Natural killer cell (primary cell): ENCODE data around the gene HS3ST3B1. TPM values are rescaled to one million over a fixed set of nuclear protein-coding genes. Genes with fewer than 3 reads are reported as not detected.

Experiments used
- ATAC-seq, 3 donors: fragments of 150-1000 bp in 2 of 3; fragments of 200-7000 bp in 1 of 3; cut with Tn5 transposase; 1 replicate in 1 of 3; 2 replicates in 2 of 3; pipeline ENCODE4 v1.10.0; 2021; ENCODE audit warnings: mild to moderate bottlenecking in 2 of 3, moderate library complexity in 2 of 3
- DNase-seq, 2 donors: peaks; one replicate each; pipeline versions ENCODE4 v3.0.0 to v3.0.0-alpha.2; 2013 to 2021; ENCODE audit warnings: mixed read lengths in 1 of 2
- H3K27ac ChIP-seq: one replicate; pipeline ENCODE4 v1.5.1; 2013; ENCODE audit warnings: mild to moderate bottlenecking, low read length
- H3K27me3 ChIP-seq: one replicate; pipeline ENCODE4 v1.6.1; 2013; ENCODE audit warnings: low read length; ENCODE audit not compliant: control insufficient read depth, insufficient read depth
- H3K36me3 ChIP-seq: one replicate; pipeline ENCODE4 v1.6.1; 2013; ENCODE audit warnings: low read length; ENCODE audit not compliant: control insufficient read depth, insufficient read depth
- H3K4me1 ChIP-seq: one replicate; pipeline ENCODE4 v1.6.1; 2013; ENCODE audit warnings: low read length; ENCODE audit not compliant: control insufficient read depth, insufficient read depth
- H3K4me3 ChIP-seq: one replicate; pipeline ENCODE4 v1.5.1; 2013; ENCODE audit warnings: low read length
- H3K9me3 ChIP-seq: one replicate; pipeline ENCODE4 v1.6.1; 2013; ENCODE audit warnings: low read length; ENCODE audit not compliant: control insufficient read depth, insufficient read depth
- H3K27ac Mint-ChIP-seq, 2 donors: one replicate each; pipeline ENCODE4 v1.8.0; 2022; ENCODE audit warnings: mild to moderate bottlenecking in 2 of 2, mixed read lengths in 2 of 2, moderate library complexity in 1 of 2
- H3K27me3 Mint-ChIP-seq, 2 donors: one replicate each; pipeline ENCODE4 v1.8.0; 2022; ENCODE audit warnings: low read depth in 2 of 2, mixed read lengths in 2 of 2
- H3K36me3 Mint-ChIP-seq: one replicate; pipeline ENCODE4 v1.8.0; 2022; ENCODE audit warnings: mixed read lengths
- H3K4me1 Mint-ChIP-seq, 2 donors: one replicate each; pipeline ENCODE4 v1.8.0; 2022; ENCODE audit warnings: mixed read lengths in 2 of 2
- H3K4me3 Mint-ChIP-seq: one replicate; pipeline ENCODE4 v1.8.0; 2022; ENCODE audit warnings: mild to moderate bottlenecking, moderate library complexity, mixed read lengths
- H3K9me3 Mint-ChIP-seq, 2 donors: one replicate each; pipeline ENCODE4 v1.8.0; 2022; ENCODE audit warnings: mixed read lengths in 2 of 2
- CTCF ChIP-seq: fragments of 200-600 bp; IDR thresholded peaks from one replicate; pipeline ENCODE4 v1.8.0; 2022; ENCODE audit warnings: antibody characterized with exemption
- WGBS: methylation state at CpG from one replicate; pipeline ENCODE4 v1.1.7; 2013; ENCODE audit warnings: missing lambda C conversion rate; ENCODE audit not compliant: insufficient coverage; 5-methylcytosine and 5-hydroxymethylcytosine counted together
- intact Hi-C: fragments of 100-400 bp; cut with micrococcal nuclease; formaldehyde crosslinking; loops from one replicate; pipeline ENCODE4 v1.14.2; 2022
- total RNA-seq, 4 donors: library from RNA; stranded (reverse); fragments of 120-200 nt in 1 of 4; gene quantifications; one replicate each; pipeline versions ENCODE4 v1.2.3 to v1.2.4, GENCODE V29; 2013 to 2022

HS3ST3B1 gene
- total RNA-seq, 3 donors from 2014 or later (not counting 1 experiment from before 2014, with no cell fraction given), result 14.1 to 18.6 (median 17.1) TPM

DNA sequence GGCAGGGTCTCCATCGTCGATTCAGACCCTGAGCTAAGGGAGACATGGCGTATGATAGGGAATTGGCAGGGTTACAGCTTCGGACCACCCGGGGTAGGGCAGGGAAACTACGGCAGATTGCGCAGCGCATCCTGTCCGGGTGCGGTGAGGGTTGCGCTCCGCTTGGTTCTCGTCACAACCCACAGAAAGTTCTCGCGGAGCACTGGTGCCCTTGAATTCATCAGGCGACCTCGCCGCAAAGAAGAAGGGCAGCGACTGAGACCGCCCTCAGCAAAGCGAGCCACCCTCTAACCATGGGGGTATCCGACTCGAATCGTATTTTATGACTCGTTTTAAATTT lies 1.2 kb downstream of the HS3ST3B1 start:
- Histone ChIP-seq H3K4me3 (peak overlapping the region; percentile 58), H3K9me3 (no peaks in the 10 kb centered on the region), H3K27ac (peak overlapping the region; percentile 77), H3K27me3 (peaks cover 7% of the 10 kb centered on the region), H3K36me3 (no peaks in the 10 kb centered on the region), H3K4me1 (peaks cover 57% of the 10 kb centered on the region)
- ATAC-seq (peak; percentile 11 to 37 (median 19)), DNase-seq (peak; percentile 68 to 80)
- Mint-ChIP-seq H3K36me3 (no peaks in the 10 kb centered on the region), H3K9me3 (no peaks in the 10 kb centered on the region), H3K4me3 (peak overlapping the region; percentile 97), H3K27me3 (peaks cover 6 to 10% of the 10 kb centered on the region in 2 donors), H3K27ac (peak overlapping the region; percentile 91 to 93), H3K4me1 (peaks cover 56 to 69% of the 10 kb centered on the region in 2 donors)
- WGBS, result under 1% methylated on average over 25 of the region's 25 CpGs
- intact Hi-C loops, result loop anchor here (1.0 to 10.0 kb wide), 6 partner anchors 95 to 1270 kb away; partner anchors contain the start of gene COX10
- TF ChIP-seq CTCF, result no peak

- H3K4me3 ChIP-seq, result peak overlapping the region; percentile 58
- H3K4me3 Mint-ChIP-seq, result peak overlapping the region; percentile 97
- H3K9me3 Mint-ChIP-seq, result no peaks in the 10 kb centered on the region
- H3K27me3 Mint-ChIP-seq, result peaks cover 5 to 10% of the 10 kb centered on the region in 2 donors
- WGBS, result under 1% methylated on average over 64 of the region's 64 CpGs
- intact Hi-C loops, result loop anchor here (1.0 to 10.0 kb wide), 6 partner anchors 96 to 1270 kb away; partner anchors contain the start of gene COX10
- TF ChIP-seq CTCF, result peak; percentile 91
- H3K36me3 ChIP-seq, result no peaks in the 10 kb centered on the region
- H3K36me3 Mint-ChIP-seq, result no peaks in the 10 kb centered on the region
- ATAC-seq (peak; percentile 55 to 74 (median 66)), DNase-seq (peak; percentile 83 to 92)
- peaks cover 53% of the 10 kb centered on the region for H3K4me1 ChIP-seq
- peaks cover 7% of the 10 kb centered on the region for H3K27me3 ChIP-seq
- H3K27ac ChIP-seq, result peak overlapping the region; percentile 77
- no peaks in the 10 kb centered on the region for H3K9me3 ChIP-seq
- H3K27ac Mint-ChIP-seq, result peak overlapping the region; percentile 91 to 93
- H3K4me1 Mint-ChIP-seq, result peaks cover 55 to 66% of the 10 kb centered on the region in 2 donors
Observed at GRCh38 chr17:14302431-14303099, 1.7 kb downstream of the HS3ST3B1 start.

- DNase-seq (peak in 1 of 2 donors; percentile 82), ATAC-seq (no peak)
- intact Hi-C loops, result loop anchor here (2.0 to 10.0 kb wide), 4 partner anchors 97 to 1271 kb away; partner anchors contain the start of gene COX10
- Histone ChIP-seq H3K27ac (no peak overlapping the region), H3K4me3 (peak overlapping the region; percentile 58), H3K36me3 (no peaks in the 10 kb centered on the region), H3K27me3 (no peaks in the 10 kb centered on the region), H3K4me1 (peaks cover 44% of the 10 kb centered on the region), H3K9me3 (no peaks in the 10 kb centered on the region)
- H3K27ac Mint-ChIP-seq, result peak overlapping the region; percentile 91 to 93
- 53% methylated on average over 52 of the region's 56 CpGs for WGBS
- H3K4me1 Mint-ChIP-seq, result peaks cover 50 to 60% of the 10 kb centered on the region in 2 donors
- no peaks in the 10 kb centered on the region for H3K9me3 Mint-ChIP-seq
- TF ChIP-seq CTCF, result no peak
- H3K27me3 Mint-ChIP-seq, result peaks cover 0 to 3% of the 10 kb centered on the region in 2 donors
- peak overlapping the region; percentile 89 for H3K4me3 Mint-ChIP-seq
- H3K36me3 Mint-ChIP-seq, result no peaks in the 10 kb centered on the region
Observed at GRCh38 chr17:14303343-14304221, 2.7 kb downstream of the HS3ST3B1 start.
